ENCODE data around the gene ARHGEF4.

ARHGEF4 gene

DNA sequence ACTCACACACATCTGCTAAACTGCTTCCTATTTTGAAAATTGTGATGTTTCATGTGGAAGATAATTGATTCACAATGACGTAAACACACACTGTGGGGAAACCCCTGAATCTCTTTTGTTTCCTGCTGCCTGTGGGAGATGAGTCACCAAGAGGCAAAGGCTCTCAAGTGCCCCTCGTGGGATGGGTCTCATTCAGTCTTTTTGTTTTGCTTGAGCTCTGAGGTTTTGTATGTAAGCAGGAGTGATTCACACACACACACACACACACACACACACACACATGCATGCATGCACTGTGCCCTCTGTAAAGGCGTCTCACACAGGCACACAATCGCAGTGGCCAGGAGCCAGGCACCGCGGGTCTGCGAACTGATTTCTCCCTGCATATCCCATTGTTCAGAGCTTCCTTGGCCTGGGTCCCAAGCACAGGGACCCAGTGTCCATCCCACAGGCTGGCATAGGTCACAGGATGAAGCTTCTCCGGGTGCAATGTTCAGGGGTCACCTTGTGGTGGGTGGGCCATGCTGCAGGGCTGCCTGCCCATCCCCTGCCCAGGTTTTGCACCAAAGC is 12.1 kb upstream of the ARHGEF4 start:
- no peak for DNase-seq (ENCODE audit: insufficient read length, low spot score)
- TF ChIP-seq, protein P1, sequence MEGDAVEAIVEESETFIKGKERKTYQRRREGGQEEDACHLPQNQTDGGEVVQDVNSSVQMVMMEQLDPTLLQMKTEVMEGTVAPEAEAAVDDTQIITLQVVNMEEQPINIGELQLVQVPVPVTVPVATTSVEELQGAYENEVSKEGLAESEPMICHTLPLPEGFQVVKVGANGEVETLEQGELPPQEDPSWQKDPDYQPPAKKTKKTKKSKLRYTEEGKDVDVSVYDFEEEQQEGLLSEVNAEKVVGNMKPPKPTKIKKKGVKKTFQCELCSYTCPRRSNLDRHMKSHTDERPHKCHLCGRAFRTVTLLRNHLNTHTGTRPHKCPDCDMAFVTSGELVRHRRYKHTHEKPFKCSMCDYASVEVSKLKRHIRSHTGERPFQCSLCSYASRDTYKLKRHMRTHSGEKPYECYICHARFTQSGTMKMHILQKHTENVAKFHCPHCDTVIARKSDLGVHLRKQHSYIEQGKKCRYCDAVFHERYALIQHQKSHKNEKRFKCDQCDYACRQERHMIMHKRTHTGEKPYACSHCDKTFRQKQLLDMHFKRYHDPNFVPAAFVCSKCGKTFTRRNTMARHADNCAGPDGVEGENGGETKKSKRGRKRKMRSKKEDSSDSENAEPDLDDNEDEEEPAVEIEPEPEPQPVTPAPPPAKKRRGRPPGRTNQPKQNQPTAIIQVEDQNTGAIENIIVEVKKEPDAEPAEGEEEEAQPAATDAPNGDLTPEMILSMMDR (IDR thresholded peaks at IDR 0.05; ENCODE audit: insufficient read depth, missing control alignments) = no peak

GRCh38 chr2:130825231-130825965 is 11.3 kb upstream of the ARHGEF4 start:
- DNase-seq (ENCODE audit: insufficient read length, low spot score) (no peak), FAIRE-seq (no peak)
- TF ChIP-seq, protein P1 (IDR thresholded peaks at IDR 0.05; ENCODE audit: insufficient read depth, missing control alignments) = no peak

More for the DNA sequence above, 12.1 kb upstream of the ARHGEF4 start:
- FAIRE-seq = no peak

- no peak for FAIRE-seq
- no peak for DNase-seq (ENCODE audit: insufficient read length, low spot score)
- TF ChIP-seq, protein P1 (IDR thresholded peaks at IDR 0.05; ENCODE audit: insufficient read depth, missing control alignments) = no peak
Observed at GRCh38 chr2:130825966-130826253, 10.8 kb upstream of the ARHGEF4 start.

DNA sequence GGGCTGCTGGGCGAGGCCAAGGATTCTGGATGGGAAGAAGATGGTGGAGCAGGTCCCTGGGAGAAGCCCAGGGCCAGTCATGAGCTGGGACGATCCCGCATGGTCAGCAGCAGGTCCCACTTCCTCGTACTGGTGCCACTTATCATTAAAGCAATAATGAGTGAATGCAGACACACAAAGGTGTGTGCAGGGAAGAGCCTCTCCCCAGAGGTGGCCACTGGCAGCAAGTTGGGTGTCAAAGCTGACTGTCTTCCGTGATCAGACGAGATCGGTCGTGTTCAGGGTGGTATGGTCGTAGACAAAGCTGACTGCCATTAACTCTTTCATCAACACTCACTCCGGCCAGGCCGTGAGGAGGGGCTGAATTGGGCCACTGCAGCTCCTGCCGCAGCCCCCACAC is 10.3 kb upstream of the ARHGEF4 start:
- no peak for FAIRE-seq
- DNase-seq (ENCODE audit: insufficient read length, low spot score) = no peak
- TF ChIP-seq, protein P1 (IDR thresholded peaks at IDR 0.05; ENCODE audit: insufficient read depth, missing control alignments) = no peak

DNA sequence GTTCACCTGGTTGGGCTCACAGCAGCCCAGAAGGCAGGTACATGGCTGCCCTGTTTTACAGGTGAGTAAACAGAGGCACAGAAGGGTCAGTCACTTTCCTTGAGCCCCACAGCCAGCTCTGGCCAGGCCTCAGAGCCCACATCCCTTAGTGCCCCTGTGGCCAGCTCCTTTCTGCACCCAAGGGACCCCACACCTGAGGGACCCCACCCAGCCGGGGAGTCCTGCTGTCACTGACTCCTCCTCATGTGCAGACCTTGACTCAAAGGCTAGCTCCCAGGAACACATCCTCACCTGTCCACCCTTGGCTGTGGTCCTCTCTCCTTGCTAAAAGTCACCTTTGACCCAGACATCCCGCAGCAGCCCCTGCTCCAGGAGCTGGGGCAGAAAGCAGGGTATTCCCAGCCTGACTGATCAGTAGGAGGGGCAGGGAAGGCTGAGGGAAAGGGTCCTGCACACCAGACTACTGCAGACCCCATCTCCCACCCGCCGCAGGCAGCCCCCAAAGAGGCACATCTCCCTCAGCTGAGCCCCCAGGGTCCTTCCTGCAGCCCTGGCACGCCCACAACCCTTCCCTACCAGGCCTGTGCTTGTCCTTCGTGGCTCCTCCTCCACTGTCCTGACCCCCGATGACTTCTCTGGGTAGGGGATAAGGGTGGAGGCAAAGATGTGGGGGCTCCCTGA is 9.8 kb upstream of the ARHGEF4 start:
- TF ChIP-seq, protein P1 (IDR thresholded peaks at IDR 0.05; ENCODE audit: insufficient read depth, missing control alignments) = no peak
- FAIRE-seq (no peak), DNase-seq (ENCODE audit: insufficient read length, low spot score) (no peak)

GRCh38 chr2:130827502-130828251 is 9.0 kb upstream of the ARHGEF4 start:
- FAIRE-seq (no peak), DNase-seq (ENCODE audit: insufficient read length, low spot score) (no peak)
- TF ChIP-seq, protein P1 (IDR thresholded peaks at IDR 0.05; ENCODE audit: insufficient read depth, missing control alignments) = no peak
